Transverse colon (tissue), 4 donors: ENCODE results near the gene PRPF6. TPM values are rescaled to one million over a fixed set of nuclear protein-coding genes. Genes with fewer than 3 reads are reported as not detected.
A peak's percentile ranks its signal among the peaks of the same experiment; 100 is the strongest.

Experiments used
- DNase-seq: peaks from one replicate; pipeline ENCODE4 v3.0.0-alpha.2; 2019
- H3K27ac ChIP-seq, 4 donors: fragments of 200-600 bp; sonication (generic); 2 replicates each; pipeline ENCODE4 v1.5.1; 2016 to 2018; ENCODE audit warnings: inconsistent platforms in 4 of 4
- H3K27me3 ChIP-seq: fragments of 200-600 bp; sonication (generic); 2 replicates; pipeline ENCODE4 v1.5.1; 2017; ENCODE audit warnings: inconsistent platforms
- H3K36me3 ChIP-seq, 4 donors: fragments of 200-600 bp; sonication (generic); 2 replicates each; pipeline ENCODE4 v1.5.1; 2017 to 2019; ENCODE audit warnings: inconsistent platforms in 4 of 4
- H3K4me1 ChIP-seq, 4 donors: fragments of 200-600 bp; sonication (generic); 2 replicates each; pipeline ENCODE4 v1.5.1; 2017 to 2020; ENCODE audit warnings: inconsistent platforms in 4 of 4
- H3K4me3 ChIP-seq, 4 donors: fragments of 200-600 bp; sonication (generic); 1 replicate in 1 of 4; 2 replicates in 3 of 4; pipeline versions ENCODE4 v1.5.1 to v1.6.1; 2017 to 2019; ENCODE audit warnings: inconsistent platforms in 4 of 4
- H3K9me3 ChIP-seq, 2 donors: fragments of 200-600 bp; sonication (generic); 2 replicates each; pipeline ENCODE4 v1.5.1; 2017 to 2019; ENCODE audit warnings: inconsistent platforms in 2 of 2
- EP300 ChIP-seq: sonication (generic); formaldehyde crosslinking; IDR thresholded peaks from one replicate; pipeline ENCODE4 v1.6.1; 2017; ENCODE audit warnings: antibody characterized with exemption, low read depth
- POLR2A ChIP-seq: fragments of 450-650 bp; IDR thresholded peaks from one replicate; pipeline ENCODE4 v1.6.1; 2016; ENCODE audit warnings: antibody characterized with exemption, mild to moderate bottlenecking, moderate library complexity
- POLR2AphosphoS5 ChIP-seq, 3 donors: sonication (generic); formaldehyde crosslinking; IDR thresholded peaks; one replicate each; pipeline ENCODE4 v1.6.1; 2016; ENCODE audit warnings: antibody characterized with exemption in 3 of 3
- WGBS, 2 donors: methylation state at CpG; one replicate each; pipeline ENCODE4 v1.1.5; 2018; ENCODE audit warnings: low coverage in 1 of 2; 5-methylcytosine and 5-hydroxymethylcytosine counted together
- in situ Hi-C, 4 donors: fragments of 200-750 bp; cut with MboI; loops; one replicate each; pipeline versions ENCODE4 v1.15.0 to v1.15.1; 2017; ENCODE audit warnings: low sequenced_read_pairs in 3 of 4, low pct_ligation_motif_present in 1 of 4, low pct_unique_long_range_greater_than_20kb in 1 of 4
- intact Hi-C: fragments of 100-400 bp; cut with DNase I; formaldehyde crosslinking; loops from one replicate; pipeline ENCODE4 v1.15.1; 2023; ENCODE audit warnings: low total_unique reads
- total RNA-seq, 4 donors: library from RNA; depleted of rRNA; stranded (reverse); fragments of >200 nt; gene quantifications; one replicate each; pipeline ENCODE4 v1.1.0, GENCODE V29; 2016
- TF ChIP-seq, protein P1 (sequence below), 5 experiments: fragments of 200-600 bp in 3 of 5; fragments of 450-650 bp in 2 of 5; sonication (generic) in 3 of 5; IDR thresholded peaks; 1 replicate in 2 of 5; 2 replicates in 3 of 5; pipeline ENCODE4 v1.5.1; 2016 to 2017; ENCODE audit warnings: antibody characterized with exemption in 5 of 5, inconsistent platforms in 3 of 5, mild to moderate bottlenecking in 2 of 5, moderate library complexity in 1 of 5

The PRPF6 gene
- total RNA-seq, 4 donors from 2014 or later: 29.2 to 55.7 (median 51.8) TPM

DNA sequence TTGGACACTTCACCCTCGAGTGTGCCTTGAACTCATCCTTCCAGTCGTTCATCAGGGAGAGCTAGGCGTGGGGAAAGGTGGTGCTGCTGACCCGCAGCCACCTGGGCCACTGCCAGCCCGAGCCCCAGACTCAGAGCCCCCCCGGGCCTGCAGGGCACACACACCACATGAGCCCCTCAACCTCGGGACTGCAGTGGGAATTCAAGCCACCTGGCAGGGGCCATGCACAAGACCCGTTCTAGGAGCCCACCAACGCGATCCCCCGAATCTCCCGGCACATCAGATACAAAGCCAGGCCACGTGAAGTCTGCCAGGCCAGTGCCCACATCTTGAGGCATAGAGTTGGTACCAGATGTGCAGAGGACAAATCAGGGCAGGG lies 14.0 kb upstream of the PRPF6 start:
- intact Hi-C loops: no loop called here
- H3K9me3 ChIP-seq: no peaks in the 10 kb centered on the region
- no peaks in the 10 kb centered on the region for H3K36me3 ChIP-seq
- H3K4me1 ChIP-seq: peaks cover 8 to 16% (median 11%) of the 10 kb centered on the region in 4 donors
- no peak for TF ChIP-seq EP300
- no peak for TF ChIP-seq POLR2AphosphoS5 (IDR thresholded peaks at IDR 0.05)
- TF ChIP-seq, protein P1, sequence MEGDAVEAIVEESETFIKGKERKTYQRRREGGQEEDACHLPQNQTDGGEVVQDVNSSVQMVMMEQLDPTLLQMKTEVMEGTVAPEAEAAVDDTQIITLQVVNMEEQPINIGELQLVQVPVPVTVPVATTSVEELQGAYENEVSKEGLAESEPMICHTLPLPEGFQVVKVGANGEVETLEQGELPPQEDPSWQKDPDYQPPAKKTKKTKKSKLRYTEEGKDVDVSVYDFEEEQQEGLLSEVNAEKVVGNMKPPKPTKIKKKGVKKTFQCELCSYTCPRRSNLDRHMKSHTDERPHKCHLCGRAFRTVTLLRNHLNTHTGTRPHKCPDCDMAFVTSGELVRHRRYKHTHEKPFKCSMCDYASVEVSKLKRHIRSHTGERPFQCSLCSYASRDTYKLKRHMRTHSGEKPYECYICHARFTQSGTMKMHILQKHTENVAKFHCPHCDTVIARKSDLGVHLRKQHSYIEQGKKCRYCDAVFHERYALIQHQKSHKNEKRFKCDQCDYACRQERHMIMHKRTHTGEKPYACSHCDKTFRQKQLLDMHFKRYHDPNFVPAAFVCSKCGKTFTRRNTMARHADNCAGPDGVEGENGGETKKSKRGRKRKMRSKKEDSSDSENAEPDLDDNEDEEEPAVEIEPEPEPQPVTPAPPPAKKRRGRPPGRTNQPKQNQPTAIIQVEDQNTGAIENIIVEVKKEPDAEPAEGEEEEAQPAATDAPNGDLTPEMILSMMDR (IDR thresholded peaks at IDR 0.05): no peak
- TF ChIP-seq POLR2A: no peak
- no peak for DNase-seq
- H3K27ac ChIP-seq: no peak overlapping the region
- 88 to 91% methylated on average over 6 to 13 of the region's 13 CpGs for WGBS, 2 donors
- no peak overlapping the region for H3K4me3 ChIP-seq
- in situ Hi-C loops: no loop called here
- H3K27me3 ChIP-seq: peaks cover 13% of the 10 kb centered on the region

DNA sequence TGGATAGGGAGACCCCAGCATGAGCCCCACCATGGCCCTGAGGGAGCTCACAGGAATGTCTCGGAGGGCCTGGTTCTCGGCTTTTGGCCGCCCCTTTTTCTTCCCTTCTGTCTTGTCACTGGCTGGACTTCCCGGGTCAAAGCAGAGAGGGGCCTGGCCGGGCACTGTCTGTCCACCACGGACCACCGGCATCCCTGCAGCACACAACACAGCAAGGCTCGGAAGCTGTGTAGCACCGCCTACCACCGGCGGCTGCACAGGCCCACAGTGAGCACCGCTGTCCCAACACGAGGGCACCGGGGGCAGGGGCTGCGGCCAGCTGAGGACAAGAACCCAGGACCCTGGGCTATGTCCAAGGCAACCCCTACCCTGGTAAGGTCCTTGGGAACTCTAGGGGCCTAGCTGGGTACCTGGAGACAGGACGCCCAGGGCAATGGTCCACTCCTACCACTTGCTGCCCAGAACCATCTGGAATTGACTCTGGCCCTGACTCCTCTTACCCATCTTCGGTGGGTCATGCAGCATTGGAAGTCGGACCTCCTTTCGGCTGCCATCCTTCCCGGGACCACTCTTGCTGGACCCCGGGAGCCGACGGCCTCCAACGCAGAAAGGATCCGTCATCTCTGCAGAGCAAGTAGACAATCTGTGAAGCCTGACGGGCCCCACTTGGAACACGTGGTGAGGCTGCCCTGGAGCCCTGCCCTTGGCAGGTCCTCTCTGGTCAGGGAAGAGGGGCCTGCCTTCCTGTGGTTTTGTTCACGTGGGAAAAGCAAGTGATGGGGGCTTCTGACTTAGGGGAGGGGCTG lies 13.4 kb upstream of the PRPF6 start:
- Histone ChIP-seq H3K4me1 (peaks cover 8 to 16% (median 11%) of the 10 kb centered on the region in 4 donors), H3K27ac (no peak overlapping the region), H3K9me3 (no peaks in the 10 kb centered on the region), H3K4me3 (no peak overlapping the region), H3K27me3 (peaks cover 13% of the 10 kb centered on the region), H3K36me3 (no peaks in the 10 kb centered on the region)
- intact Hi-C loops: no loop called here
- in situ Hi-C loops: no loop called here
- 83 to 96% methylated on average over 5 to 22 of the region's 28 CpGs for WGBS, 2 donors
- no peak for TF ChIP-seq EP300
- no peak for TF ChIP-seq POLR2AphosphoS5 (IDR thresholded peaks at IDR 0.05)
- TF ChIP-seq, protein P1 (IDR thresholded peaks at IDR 0.05): no peak
- TF ChIP-seq POLR2A: no peak
- peak; percentile 8 for DNase-seq

DNA sequence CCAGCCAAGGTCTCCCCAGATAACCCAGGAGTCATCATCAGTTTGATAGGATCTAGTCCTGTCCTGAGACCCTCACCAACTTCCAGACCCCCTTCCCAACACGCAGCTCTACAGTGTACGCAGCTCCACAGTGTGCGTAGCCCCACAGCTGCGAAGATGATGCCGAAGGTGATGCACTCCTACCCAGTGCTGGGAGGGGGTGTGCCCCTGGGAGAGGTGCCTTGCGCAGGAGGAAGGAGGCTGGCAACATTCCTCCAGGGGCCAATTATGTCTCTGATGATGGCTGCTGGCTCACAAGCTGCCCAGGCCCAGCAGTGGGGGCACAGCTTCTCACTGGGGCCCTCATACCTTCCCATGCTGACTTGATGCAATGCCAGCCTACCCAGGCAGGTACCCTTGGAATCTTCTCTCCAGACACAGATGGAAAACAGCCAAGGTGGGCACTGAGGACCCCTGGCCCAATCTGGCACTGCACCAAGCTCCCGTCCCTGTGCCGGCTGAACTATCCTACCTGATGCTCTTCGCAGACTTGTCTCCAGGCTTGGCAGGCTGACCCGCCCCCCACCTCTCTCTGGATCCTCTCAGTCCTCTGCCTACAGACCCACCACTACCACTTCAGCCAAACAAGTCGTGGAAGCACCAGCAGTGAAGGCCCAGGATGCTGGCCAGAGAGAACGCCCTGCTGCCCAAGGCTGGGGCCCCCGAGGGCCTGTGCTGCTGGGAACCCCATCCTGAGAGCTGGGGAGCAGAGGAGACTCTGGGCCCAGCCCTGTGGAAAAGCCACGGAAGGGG lies 12.6 kb upstream of the PRPF6 start:
- Histone ChIP-seq H3K36me3 (no peaks in the 10 kb centered on the region), H3K27ac (peak overlapping the region in 3 of 4 donors; percentile 67 to 74 (median 72)), H3K9me3 (no peaks in the 10 kb centered on the region), H3K27me3 (peaks cover 13% of the 10 kb centered on the region), H3K4me1 (peaks cover 8 to 16% (median 11%) of the 10 kb centered on the region in 4 donors), H3K4me3 (peak overlapping the region in 1 of 4 donors; percentile 66)
- WGBS, 2 donors: 80 to 100% methylated on average over 3 to 13 of the region's 14 CpGs
- peak; percentile 7 for DNase-seq
- in situ Hi-C loops (no loop called here), intact Hi-C loops (no loop called here)
- no peak for TF ChIP-seq EP300
- TF ChIP-seq POLR2A: no peak
- TF ChIP-seq, protein P1 (IDR thresholded peaks at IDR 0.05): no peak
- no peak for TF ChIP-seq POLR2AphosphoS5 (IDR thresholded peaks at IDR 0.05)

DNA sequence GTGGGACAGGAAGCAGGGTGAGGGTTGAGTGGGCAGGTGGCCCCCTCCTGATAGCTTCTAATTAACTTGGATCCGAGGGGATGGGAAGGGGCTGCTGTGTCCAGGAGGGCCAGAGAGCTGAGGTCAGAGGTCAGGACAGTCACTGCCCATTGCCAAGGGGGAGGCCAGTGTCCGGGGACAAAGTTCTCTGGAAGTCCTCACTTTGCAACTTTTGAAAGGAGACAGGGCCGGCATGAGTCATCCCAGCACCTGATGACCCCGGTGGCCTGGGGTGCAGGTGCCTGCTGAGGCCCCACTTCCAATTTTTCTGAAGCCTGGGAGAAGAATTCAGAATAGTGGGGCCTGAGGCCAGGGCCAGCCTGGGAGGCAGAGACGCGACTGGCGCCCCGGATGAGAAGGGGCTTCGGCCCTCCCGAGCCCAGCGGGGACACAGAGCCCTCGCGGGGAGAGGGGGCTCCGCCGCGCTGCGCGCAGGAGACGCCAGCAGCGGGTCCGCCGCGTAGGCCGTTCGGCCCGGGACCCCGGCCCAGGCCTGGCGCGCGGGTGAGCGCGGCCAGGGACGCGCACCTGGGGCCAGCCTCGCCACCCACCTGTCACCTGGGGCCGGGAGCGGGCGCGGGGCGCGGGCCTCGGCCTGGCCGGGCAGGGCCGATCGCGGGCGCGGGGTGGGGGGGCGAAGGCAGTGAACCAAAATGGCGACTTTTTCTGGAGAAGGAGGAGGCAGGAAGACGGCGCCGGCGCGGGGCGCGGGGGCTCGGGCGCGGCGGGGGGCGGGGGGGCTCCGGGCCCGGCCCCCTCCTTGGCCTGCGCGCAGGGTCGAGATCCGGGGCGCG lies 11.8 kb upstream of the PRPF6 start:
- peak overlapping the region; percentile 40 to 74 (median 70) for H3K27ac ChIP-seq
- H3K36me3 ChIP-seq: no peaks in the 10 kb centered on the region
- H3K27me3 ChIP-seq: peaks cover 13% of the 10 kb centered on the region
- 2% methylated on average over 19 of the region's 70 CpGs; no CpG with 5 or more reads in 1 of the 2 donors for WGBS, 2 donors
- intact Hi-C loops: no loop called here
- no peaks in the 10 kb centered on the region for H3K9me3 ChIP-seq
- peak; percentile 25 for DNase-seq
- in situ Hi-C loops: no loop called here
- H3K4me3 ChIP-seq: peak overlapping the region; percentile 39 to 66 (median 56)
- H3K4me1 ChIP-seq: peaks cover 8 to 23% (median 13%) of the 10 kb centered on the region in 4 donors
- TF ChIP-seq POLR2A (no peak), EP300 (no peak), POLR2AphosphoS5 (IDR thresholded peaks at IDR 0.05) (no peak)
- TF ChIP-seq, protein P1 (IDR thresholded peaks at IDR 0.05): no peak
